ENCODE data around the gene GPR42.
A peak's percentile ranks its signal among the peaks of the same experiment; 100 is the strongest.

Gene GPR42

GRCh38 chr19:35370722-35371121 is at the start of gene GPR42:
Gene GPR42, plus strand, starts transcription at chr19:35371068. Its CDS starts 292 bp downstream, at chr19:35371360.
- no peak for DNase-seq

DNA sequence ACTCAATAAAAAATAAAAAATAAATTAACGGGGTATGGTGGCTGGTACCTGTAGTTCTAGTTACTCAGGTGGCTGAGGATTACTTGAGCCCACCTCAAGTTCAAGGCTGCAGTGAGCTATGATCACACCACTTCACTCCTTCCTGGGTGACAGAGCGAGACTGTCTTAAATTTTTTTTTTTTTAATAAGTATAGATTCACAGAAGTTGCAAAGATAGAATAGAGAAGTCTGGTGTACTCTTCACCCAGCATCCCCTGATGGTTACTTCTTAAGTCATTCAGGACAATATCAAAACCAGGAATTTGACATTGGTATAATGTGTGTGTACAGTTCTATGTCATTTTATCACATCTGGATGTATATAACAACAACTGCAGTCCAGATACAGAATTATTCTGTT is 49.6 kb upstream of the GPR42 start:
- DNase-seq: no peak

DNA sequence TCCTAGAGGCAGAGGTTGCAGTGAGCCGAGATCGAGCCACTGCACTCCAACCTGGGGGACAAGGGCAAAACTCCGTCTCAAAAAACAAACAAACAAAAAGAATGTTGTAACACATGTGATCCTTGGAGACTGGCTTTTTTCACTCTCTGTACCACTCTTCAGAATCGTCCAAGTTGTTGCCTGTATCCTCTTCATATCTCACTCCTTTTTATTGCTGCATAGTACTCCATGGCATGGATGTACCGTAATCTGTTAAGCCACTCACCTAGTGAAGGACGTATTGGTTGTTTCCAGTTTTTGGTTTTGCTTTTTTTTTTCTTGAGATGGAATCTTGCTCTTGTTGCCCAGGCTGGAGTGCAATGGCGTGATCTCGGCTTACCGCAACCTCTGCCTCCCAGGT is 48.9 kb upstream of the GPR42 start:
- no peak for DNase-seq

DNA sequence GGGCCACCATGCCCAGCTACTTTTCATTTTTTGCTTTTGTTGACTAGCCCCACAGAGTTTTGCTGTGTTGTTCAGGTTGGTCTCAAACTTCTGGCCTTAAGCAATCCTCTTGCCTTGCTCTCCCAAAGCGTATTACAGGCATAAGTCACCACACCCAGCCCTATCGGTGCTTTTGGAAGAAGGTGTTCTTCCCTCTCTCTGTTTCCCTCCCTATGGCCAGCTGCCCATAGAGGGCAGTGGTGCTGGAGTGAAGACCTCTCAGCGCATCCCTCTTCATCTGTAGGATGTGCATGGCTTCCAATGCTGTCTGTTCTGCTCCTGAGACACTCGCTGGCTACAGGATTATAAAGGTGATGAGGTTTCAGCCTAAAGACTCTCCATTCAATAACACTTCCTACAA is 43.2 kb upstream of the GPR42 start:
- no peak for DNase-seq

DNA sequence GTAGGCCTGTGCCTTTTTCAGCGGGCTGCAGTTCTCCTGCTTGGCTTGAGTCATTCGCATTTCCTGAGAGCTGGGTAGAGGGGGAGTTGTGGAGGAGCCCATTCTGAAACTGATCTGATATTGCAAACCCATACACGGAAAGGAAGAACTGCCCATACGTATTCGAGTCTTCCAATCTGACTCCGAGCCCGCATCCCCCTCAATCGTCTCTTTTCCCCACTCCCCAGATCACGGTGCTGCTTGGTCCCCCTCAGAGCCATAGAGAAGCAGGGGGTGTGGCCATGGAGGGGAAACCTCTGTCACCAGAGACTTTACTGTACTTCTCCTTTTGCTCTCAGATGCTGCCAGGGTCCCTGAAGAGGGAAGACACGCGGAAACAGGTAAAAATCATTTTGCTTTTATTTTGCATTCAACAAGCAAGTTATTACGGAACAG is 42.0 kb upstream of the GPR42 start, which contains the start of gene CD22:
Gene CD22, plus strand, starts transcription at position 337 of the 435 bp plus-strand sequence. CDS start 2,854 bp downstream, outside the sequence.
- DNase-seq: no peak

DNA sequence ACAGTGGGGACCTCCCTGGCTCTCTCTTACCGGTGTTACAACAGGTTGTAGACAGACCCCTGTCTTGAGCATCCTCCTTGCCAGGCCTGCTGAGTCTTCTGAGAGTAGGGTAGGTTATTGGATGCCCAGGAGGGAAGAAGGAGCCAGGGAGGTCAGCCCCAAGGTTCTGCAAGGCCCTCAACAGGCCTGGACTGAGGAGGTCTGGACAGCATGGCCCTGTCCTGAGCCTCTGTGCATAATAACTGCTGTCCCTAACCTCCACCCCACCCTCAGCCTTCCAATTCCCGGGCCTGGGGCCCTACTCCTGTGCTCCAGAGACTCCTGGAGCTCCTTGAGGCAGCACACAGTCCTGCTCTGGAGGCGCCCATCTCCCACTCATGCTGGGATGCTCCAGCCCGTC is 41.5 kb upstream of the GPR42 start:
- DNase-seq: no peak

DNA sequence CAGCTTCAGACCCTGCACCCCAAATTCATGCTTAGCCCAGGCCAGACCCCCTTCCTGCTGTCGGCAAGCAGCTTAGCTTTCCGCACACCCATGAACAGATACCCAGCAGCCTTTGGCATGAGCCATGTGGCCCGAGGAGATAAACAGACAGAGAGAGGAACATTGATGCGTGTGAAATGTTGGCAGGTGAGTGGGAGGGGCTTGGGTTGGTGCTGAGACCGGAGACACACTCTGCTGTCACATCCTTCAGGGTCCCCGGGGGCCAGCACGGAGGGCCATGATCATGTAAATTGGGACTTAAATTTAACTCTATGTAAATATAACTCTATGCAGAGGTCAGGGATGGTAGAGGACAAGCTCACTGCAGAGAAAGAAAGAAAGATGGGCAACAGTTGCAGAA is 40.4 kb upstream of the GPR42 start:
- no peak for DNase-seq

DNA sequence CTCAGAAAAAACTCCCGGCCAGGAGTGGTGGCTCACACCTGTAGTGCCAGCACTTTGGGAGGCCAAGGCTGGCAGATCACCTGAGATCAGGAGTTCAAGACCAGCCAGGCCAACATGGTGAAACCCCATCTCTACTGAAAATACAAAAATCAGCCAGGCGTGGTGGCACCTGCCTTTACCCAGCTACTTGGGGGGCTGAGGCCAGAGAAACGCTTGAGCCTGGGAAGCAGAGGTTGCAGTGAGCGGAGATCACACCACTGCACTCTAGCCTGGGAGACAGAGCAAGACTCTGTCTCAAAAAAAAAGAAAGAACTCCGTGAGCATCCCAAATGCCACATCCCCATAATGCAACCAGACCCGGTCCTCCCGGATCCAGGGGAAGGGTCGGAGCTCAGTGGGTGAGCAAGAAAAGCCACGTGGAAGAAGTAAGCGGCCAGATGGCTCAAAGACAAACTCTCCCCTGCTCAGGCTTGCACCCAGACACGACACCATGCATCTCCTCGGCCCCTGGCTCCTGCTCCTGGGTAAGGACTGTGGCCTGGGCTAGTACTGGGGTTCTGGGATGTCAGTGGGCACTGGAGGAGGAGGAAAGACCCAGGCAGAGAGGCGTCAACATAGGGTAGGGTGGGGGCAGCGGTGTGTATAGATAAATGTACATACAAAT is 39.2 kb upstream of the GPR42 start:
- no peak for DNase-seq

- DNase-seq: no peak
Measured at GRCh38 chr19:35332817-35333216, 38.1 kb upstream of the GPR42 start.

- no peak for DNase-seq
Measured at GRCh38 chr19:35334144-35334753, 36.6 kb upstream of the GPR42 start.

DNA sequence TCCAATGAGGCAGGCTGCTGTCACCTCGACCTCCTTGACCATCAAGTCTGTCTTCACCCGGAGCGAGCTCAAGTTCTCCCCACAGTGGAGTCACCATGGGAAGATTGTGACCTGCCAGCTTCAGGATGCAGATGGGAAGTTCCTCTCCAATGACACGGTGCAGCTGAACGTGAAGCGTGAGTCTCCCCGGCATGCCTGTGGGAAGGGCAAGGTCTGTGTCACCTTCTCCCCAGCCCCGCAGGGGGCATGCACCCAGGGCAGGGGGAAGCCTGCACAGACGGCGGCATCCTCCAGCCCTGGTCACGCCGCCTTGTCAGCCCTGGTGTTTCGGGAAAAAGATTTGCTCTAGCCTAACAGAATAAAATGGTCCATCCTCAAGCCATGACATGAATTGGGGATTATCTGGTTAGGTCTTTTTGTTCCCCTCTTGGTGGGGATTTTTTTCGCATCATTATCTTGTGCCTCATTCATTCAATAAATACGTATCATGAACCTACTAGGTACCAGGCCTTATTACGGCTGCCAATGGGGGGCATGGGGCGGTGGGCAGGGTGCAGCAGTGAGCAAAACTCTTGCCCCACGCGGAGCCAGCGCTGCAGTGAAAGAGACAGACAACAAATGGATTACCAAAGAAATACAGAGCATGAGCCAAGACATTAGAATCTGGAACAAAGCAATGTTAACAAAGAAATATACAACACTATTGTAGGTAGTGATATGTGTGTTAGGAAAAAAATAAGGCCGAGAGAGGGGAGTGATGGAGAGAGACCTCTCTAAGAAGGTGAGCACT is 34.5 kb upstream of the GPR42 start:
- no peak for DNase-seq

GRCh38 chr19:35337097-35337983 is 33.5 kb upstream of the GPR42 start:
- no peak for DNase-seq

DNA sequence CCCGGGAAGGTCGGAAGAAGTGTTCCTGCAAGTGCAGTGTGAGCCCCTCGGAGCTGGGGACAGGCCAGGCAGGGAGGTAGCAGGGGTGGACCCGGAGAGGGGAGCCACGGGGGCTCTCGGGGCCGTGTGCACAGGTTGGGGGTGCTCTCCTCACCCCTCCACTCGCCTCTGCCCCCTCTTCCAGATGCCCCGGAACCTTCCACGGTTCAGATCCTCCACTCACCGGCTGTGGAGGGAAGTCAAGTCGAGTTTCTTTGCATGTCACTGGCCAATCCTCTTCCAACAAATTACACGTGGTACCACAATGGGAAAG is 32.9 kb upstream of the GPR42 start:
- DNase-seq: no peak

GRCh38 chr19:35340431-35340830 is 30.4 kb upstream of the GPR42 start:
- no peak for DNase-seq

- no peak for DNase-seq
Measured at GRCh38 chr19:35341006-35341405, 29.9 kb upstream of the GPR42 start.

- DNase-seq: no peak
Measured at GRCh38 chr19:35341565-35342225, 29.2 kb upstream of the GPR42 start.

- no peak for DNase-seq
Measured at GRCh38 chr19:35342430-35342829, 28.4 kb upstream of the GPR42 start.

DNA sequence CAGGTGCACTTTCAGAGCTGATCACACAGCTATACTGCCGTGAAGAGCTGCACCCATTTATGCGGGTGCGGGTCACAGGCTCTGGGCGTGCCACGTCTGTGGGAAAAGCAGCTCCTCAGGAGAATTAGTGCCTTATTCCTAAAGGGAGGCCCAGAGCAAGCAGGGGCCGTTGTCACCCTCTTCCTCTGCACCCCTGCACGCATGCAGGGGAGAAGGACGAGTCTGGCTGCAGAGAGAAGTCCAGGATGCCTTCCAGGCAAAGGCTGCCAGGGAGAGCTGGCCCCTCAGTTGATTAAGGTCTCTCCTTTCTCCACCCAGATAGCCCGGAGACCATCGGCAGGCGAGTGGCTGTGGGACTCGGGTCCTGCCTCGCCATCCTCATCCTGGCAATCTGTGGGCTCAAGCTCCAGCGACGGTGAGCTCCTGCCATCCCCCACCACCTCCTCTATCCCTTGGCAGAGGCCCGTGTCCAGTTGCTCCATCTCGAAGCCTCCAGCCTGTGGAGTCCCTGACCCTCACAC is 26.3 kb upstream of the GPR42 start:
- no peak for DNase-seq

DNA sequence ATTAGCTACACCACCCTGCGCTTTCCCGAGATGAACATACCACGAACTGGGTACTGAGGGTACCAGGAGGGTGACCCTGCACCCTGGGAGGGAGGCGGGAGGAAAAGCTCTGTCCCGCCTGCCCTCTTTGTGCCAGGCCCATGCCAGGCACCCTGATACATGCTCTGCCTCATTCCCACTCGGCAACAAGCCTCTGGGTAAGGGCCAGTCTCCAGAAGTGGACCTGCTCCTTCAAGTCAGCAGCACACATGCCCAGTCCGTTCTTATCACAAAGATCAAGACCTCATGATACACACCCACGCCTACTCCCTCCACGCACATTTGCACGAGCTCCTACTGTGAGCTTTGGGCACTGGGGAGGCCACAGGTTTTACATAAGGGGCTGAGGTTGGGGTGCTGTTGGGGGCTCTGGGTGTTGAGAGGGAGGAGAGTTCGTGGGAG is 25.2 kb upstream of the GPR42 start:
- DNase-seq: no peak

DNA sequence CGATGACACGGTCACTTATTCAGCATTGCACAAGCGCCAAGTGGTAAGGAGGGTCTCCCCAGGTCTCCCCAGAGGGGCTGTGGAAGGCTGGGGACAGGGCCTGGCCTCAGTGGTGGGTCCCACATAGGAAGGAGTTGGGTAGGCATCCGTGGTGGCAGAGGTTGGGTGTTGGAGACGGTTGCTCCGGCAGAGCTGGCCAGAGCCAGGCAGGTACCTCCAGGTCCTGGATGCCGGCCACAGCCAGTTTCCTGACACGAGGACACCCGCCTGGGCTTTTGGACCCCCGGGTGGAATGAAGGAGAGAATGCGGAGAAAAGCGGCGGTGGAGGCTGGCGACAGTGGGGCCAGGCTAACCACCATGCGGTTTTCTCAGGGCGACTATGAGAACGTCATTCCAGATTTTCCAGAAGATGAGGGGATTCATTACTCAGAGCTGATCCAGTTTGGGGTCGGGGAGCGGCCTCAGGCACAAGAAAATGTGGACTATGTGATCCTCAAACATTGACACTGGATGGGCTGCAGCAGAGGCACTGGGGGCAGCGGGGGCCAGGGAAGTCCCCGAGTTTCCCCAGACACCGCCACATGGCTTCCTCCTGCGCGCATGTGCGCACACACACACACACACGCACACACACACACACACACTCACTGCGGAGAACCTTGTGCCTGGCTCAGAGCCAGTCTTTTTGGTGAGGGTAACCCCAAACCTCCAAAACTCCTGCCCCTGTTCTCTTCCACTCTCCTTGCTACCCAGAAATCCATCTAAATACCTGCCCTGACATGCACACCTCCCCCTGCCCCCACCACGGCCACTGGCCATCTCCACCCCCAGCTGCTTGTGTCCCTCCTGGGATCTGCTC is 24.4 kb upstream of the GPR42 start:
- DNase-seq: peak; percentile 77

All from CD4-positive, alpha-beta T cell treated with Interleukin-4 for 4 hours (primary cell).